H1 (cell line): ENCODE data around the gene BPIFB4. TPM values are rescaled to one million over a fixed set of nuclear protein-coding genes. Genes with fewer than 3 reads are reported as not detected.

Experiments
- CTCF ChIA-PET: fragments of 300-600 bp; sonication (Branson Sonifier 250); formaldehyde crosslinking; loops from one replicate; lab custom pipeline; 2021; ENCODE audit not compliant: partially characterized antibody; lab: Charles Lee
- POLR2A ChIA-PET: fragments of 300-600 bp; sonication (Branson Sonifier 250); formaldehyde crosslinking; loops from one replicate; lab custom pipeline; 2021; ENCODE audit warnings: inconsistent platforms; ENCODE audit not compliant: partially characterized antibody; lab: Charles Lee
- DNase-seq, 2 experiments: peaks; one replicate each; pipeline versions ENCODE4 v3.0.0 to v3.0.0-alpha.2; 2010 to 2022; ENCODE audit warnings: low spot score in 2 of 2, low read depth in 1 of 2, mixed read lengths in 1 of 2
- FAIRE-seq: peaks from 2 replicates; lab custom pipeline; 2011; peaks lifted over from hg19 to GRCh38; lab: Jason Lieb, UNC
- H2AFZ ChIP-seq: 2 replicates; pipeline ENCODE4 v1.8.1; 2012; ENCODE audit warnings: low read length, inconsistent platforms
- H2AK5ac ChIP-seq: 2 replicates; pipeline ENCODE4 v1.6.1; 2013; ENCODE audit warnings: low read depth, low read length
- H2BK120ac ChIP-seq: replicated peaks from 2 replicates; pipeline ENCODE3; 2013; ENCODE audit warnings: low read depth, low read length, inconsistent platforms
- H2BK12ac ChIP-seq: 2 replicates; pipeline ENCODE4 v1.6.1; 2013; ENCODE audit warnings: low read depth, low read length
- H2BK15ac ChIP-seq: 2 replicates; pipeline ENCODE4 v1.6.1; 2013; ENCODE audit warnings: low read length
- H2BK20ac ChIP-seq: 2 replicates; pipeline ENCODE4 v1.6.1; 2013; ENCODE audit warnings: low read length
- H2BK5ac ChIP-seq: 2 replicates; pipeline ENCODE4 v1.6.1; 2013; ENCODE audit warnings: low read depth, low read length
- H3K14ac ChIP-seq: 2 replicates; pipeline ENCODE4 v1.6.1; 2013; ENCODE audit warnings: inconsistent platforms; ENCODE audit not compliant: insufficient read length
- H3K18ac ChIP-seq: 2 replicates; pipeline ENCODE4 v1.6.1; 2013; ENCODE audit warnings: low read length; ENCODE audit errors: extremely low read depth
- H3K23ac ChIP-seq: 2 replicates; pipeline ENCODE4 v1.6.1; 2013; ENCODE audit warnings: inconsistent platforms; ENCODE audit not compliant: insufficient read length
- H3K23me2 ChIP-seq: 2 replicates; pipeline ENCODE4 v1.6.1; 2013; ENCODE audit warnings: low read depth, low read length
- H3K27ac ChIP-seq: 2 replicates; pipeline ENCODE4 v1.6.1; 2011; ENCODE audit warnings: low read depth, low read length, inconsistent platforms
- H3K27me3 ChIP-seq, 4 experiments: replicated peaks in 1 of 4; 1 replicate in 1 of 4; 2 replicates in 3 of 4; pipeline versions ENCODE4 v1.6.1 to v1.8.1; 2011 to 2013; ENCODE audit warnings: low read length in 3 of 4, mild to moderate bottlenecking in 3 of 4, inconsistent platforms in 2 of 4, mixed read lengths in 2 of 4, moderate library complexity in 1 of 4; ENCODE audit not compliant: control insufficient read depth in 3 of 4, insufficient read depth in 3 of 4; ENCODE audit errors: extremely low read depth in 1 of 4
- H3K36me3 ChIP-seq, 4 experiments: 2 replicates each; pipeline versions ENCODE4 v1.6.1 to v1.8.1; 2011 to 2013; ENCODE audit warnings: mild to moderate bottlenecking in 4 of 4, low read length in 3 of 4, moderate library complexity in 2 of 4, control low read depth in 1 of 4, inconsistent platforms in 1 of 4; ENCODE audit not compliant: insufficient read depth in 4 of 4, control insufficient read depth in 2 of 4
- H3K4ac ChIP-seq: replicated peaks from 2 replicates; pipeline ENCODE3; 2013; ENCODE audit warnings: low read length, low read depth, mixed read lengths, inconsistent platforms; ENCODE audit not compliant: insufficient read length
- H3K4me1 ChIP-seq, 4 experiments: replicated peaks in 1 of 4; 1 replicate in 1 of 4; 2 replicates in 3 of 4; pipeline versions ENCODE4 v1.6.1 to v1.8.1; 2011 to 2013; ENCODE audit warnings: low read length in 3 of 4, inconsistent platforms in 2 of 4, mixed read lengths in 1 of 4; ENCODE audit not compliant: insufficient read depth in 4 of 4, control insufficient read depth in 3 of 4
- H3K4me2 ChIP-seq, 2 experiments: 2 replicates each; pipeline versions ENCODE4 v1.6.1 to v1.8.1; 2011 to 2013; ENCODE audit warnings: low read depth in 2 of 2, low read length in 2 of 2, control low read depth in 1 of 2, inconsistent platforms in 1 of 2, mild to moderate bottlenecking in 1 of 2; ENCODE audit not compliant: insufficient read depth in 1 of 2
- H3K4me3 ChIP-seq, 4 experiments: fragments of 200-600, 300-600 bp in 1 of 4; sonication (generic), shearing (Covaris generic), sonication (Bioruptor Twin) in 1 of 4; 2 replicates each; pipeline versions ENCODE4 v1.5.1 to v1.8.1; 2011 to 2016; ENCODE audit warnings: low read length in 4 of 4, low read depth in 3 of 4, control low read depth in 2 of 4, inconsistent platforms in 2 of 4, mild to moderate bottlenecking in 2 of 4, mixed read lengths in 1 of 4, moderate library complexity in 1 of 4; ENCODE audit not compliant: insufficient read depth in 2 of 4; ENCODE audit errors: extremely low read depth in 1 of 4
- H3K56ac ChIP-seq: replicated peaks from 2 replicates; pipeline ENCODE3; 2013; ENCODE audit warnings: low read depth, mild to moderate bottlenecking, mixed read lengths, low read length, inconsistent platforms; ENCODE audit not compliant: insufficient read length
- H3K79me1 ChIP-seq: 2 replicates; pipeline ENCODE4 v1.6.1; 2013; ENCODE audit warnings: low read depth, low read length, control low read depth
- H3K79me2 ChIP-seq, 2 experiments: 2 replicates each; pipeline versions ENCODE4 v1.6.1 to v1.8.1; 2012 to 2013; ENCODE audit warnings: low read length in 2 of 2, mild to moderate bottlenecking in 2 of 2, inconsistent platforms in 1 of 2; ENCODE audit not compliant: insufficient read depth in 2 of 2, control insufficient read depth in 1 of 2
- H3K9ac ChIP-seq, 4 experiments: replicated peaks in 1 of 4; 1 replicate in 1 of 4; 2 replicates in 3 of 4; pipeline versions ENCODE4 v1.6.1 to v1.8.1; 2011 to 2013; ENCODE audit warnings: low read depth in 3 of 4, low read length in 3 of 4, control low read depth in 2 of 4, mild to moderate bottlenecking in 2 of 4, moderate library complexity in 2 of 4, inconsistent platforms in 1 of 4; ENCODE audit errors: extremely low read depth in 1 of 4
- H3K9me3 ChIP-seq, 2 experiments: 2 replicates each; pipeline versions ENCODE4 v1.6.1 to v1.8.1; 2012 to 2013; ENCODE audit warnings: mild to moderate bottlenecking in 2 of 2, moderate library complexity in 2 of 2, control low read depth in 1 of 2, inconsistent platforms in 1 of 2, low read depth in 1 of 2, low read length in 1 of 2, mixed read lengths in 1 of 2; ENCODE audit not compliant: insufficient read depth in 2 of 2
- H4K20me1 ChIP-seq, 2 experiments: replicated peaks in 1 of 2; 2 replicates each; pipeline versions ENCODE3 to v1.8.1; 2011 to 2013; ENCODE audit warnings: inconsistent platforms in 2 of 2, low read length in 2 of 2, mild to moderate bottlenecking in 1 of 2; ENCODE audit not compliant: insufficient read depth in 2 of 2, control insufficient read depth in 1 of 2
- H4K5ac ChIP-seq: 2 replicates; pipeline ENCODE4 v1.6.1; 2013; ENCODE audit warnings: low read length, low read depth, mixed read lengths, inconsistent platforms; ENCODE audit not compliant: insufficient read length
- H4K8ac ChIP-seq: 2 replicates; pipeline ENCODE4 v1.8.0; 2013; ENCODE audit warnings: mild to moderate bottlenecking, moderate library complexity, low read length, inconsistent platforms; ENCODE audit not compliant: insufficient read depth; ENCODE audit errors: extremely low read depth
- H4K91ac ChIP-seq: replicated peaks from 2 replicates; pipeline ENCODE3; 2013; ENCODE audit warnings: low read length, mixed read lengths, inconsistent platforms; ENCODE audit not compliant: insufficient read length
- BACH1 ChIP-seq: IDR thresholded peaks from 2 replicates; pipeline ENCODE4 v1.6.1; 2012; ENCODE audit warnings: low read length, improper control_type of control experiment
- BRCA1 ChIP-seq: IDR thresholded peaks from 2 replicates; pipeline ENCODE4 v1.6.1; 2012; ENCODE audit warnings: low read depth, low read length, improper control_type of control experiment
- CREB1 ChIP-seq: IDR thresholded peaks from 2 replicates; pipeline ENCODE4 v1.6.1; 2012; ENCODE audit warnings: inconsistent platforms
- E2F6 ChIP-seq: IDR thresholded peaks from 2 replicates; pipeline ENCODE4 v1.6.1; 2012; ENCODE audit warnings: inconsistent platforms
- JUN ChIP-seq: IDR thresholded peaks from 2 replicates; pipeline ENCODE4 v1.6.1; 2011; ENCODE audit warnings: low read depth, mild to moderate bottlenecking, improper control_type of control experiment, low read length
- JUND ChIP-seq: IDR thresholded peaks from 2 replicates; pipeline ENCODE4 v1.6.1; 2011; ENCODE audit warnings: mild to moderate bottlenecking, improper control_type of control experiment, low read length
- SIX5 ChIP-seq: IDR thresholded peaks from 2 replicates; pipeline ENCODE4 v1.6.1; 2011; ENCODE audit warnings: mild to moderate bottlenecking, low read depth, low read length
- YY1 ChIP-seq: IDR thresholded peaks from 2 replicates; pipeline ENCODE4 v1.6.1; 2011; ENCODE audit warnings: low read depth, mild to moderate bottlenecking, low read length
- ZNF274 ChIP-seq: IDR thresholded peaks from 2 replicates; pipeline ENCODE4 v1.7.0; 2012; ENCODE audit warnings: low read length, borderline replicate concordance; ENCODE audit errors: extremely low read depth
- WGBS, 2 experiments: shearing (Covaris generic) in 1 of 2; methylation state at CpG; one replicate each; pipeline versions ENCODE4 v1.1.6 to v1.1.7; 2013 to 2015; ENCODE audit warnings: low lambda C conversion rate in 2 of 2, mixed read lengths in 2 of 2, inconsistent platforms in 1 of 2, low coverage in 1 of 2, missing lambda C conversion rate in 1 of 2; ENCODE audit not compliant: insufficient replicate concordance in 2 of 2, insufficient coverage in 1 of 2, insufficient read length in 1 of 2; ENCODE audit errors: extremely low coverage in 1 of 2, missing lambda C conversion rate in 1 of 2; 5-methylcytosine and 5-hydroxymethylcytosine counted together
- polyA plus RNA-seq, 7 experiments: library from polyadenylated mRNA; depleted of rRNA in 3 of 7; stranded (reverse) in 5 of 7; unstranded in 2 of 7; fragments of >200 nt in 5 of 7; fragments of 200-250 nt in 2 of 7; gene quantifications; 1 replicate in 5 of 7; 2 replicates in 1 of 7; 4 replicates in 1 of 7; pipeline versions ENCODE4 v1.2.1 to v1.2.3, GENCODE V29; 2011 to 2013; ENCODE audit warnings: missing spikeins in 2 of 7, mixed read lengths in 2 of 7
- total RNA-seq: library from RNA; stranded (reverse); fragmentation: NEBNext Ultra II Directional; extraction: Animal tissue kit (Norgen Biotek cat#: 25700); gene quantifications from 2 replicates; pipeline ENCODE4 v1.2.1, GENCODE V29; 2021

The BPIFB4 gene
- total and polyA plus RNA-seq, 2 of the 8 experiments (the other 6 are each of a cell fraction or from before 2014, with no cell fraction given): not detected

GRCh38 chr20:33034901-33035492 is 44.4 kb upstream of the BPIFB4 start:
- Histone ChIP-seq H3K27me3 (peaks cover 0 to 3% (median 0%) of the 10 kb centered on the region in 4 experiments; a peak in 1 of 7 replicates), H3K4me3 (no peak overlapping the region), H3K23me2 (peaks cover 7% of the 10 kb centered on the region; the same call in 1 of the 2 replicates), H3K79me1 (no peaks in the 10 kb centered on the region), H3K27ac (no peak overlapping the region), H2AK5ac (no peak overlapping the region), H4K5ac (no peak overlapping the region), H2AFZ (no peak overlapping the region), H2BK15ac (no peak overlapping the region), H2BK5ac (no peak overlapping the region), H2BK20ac (no peak overlapping the region), H3K79me2 (no peaks in the 10 kb centered on the region), H3K14ac (no peak overlapping the region), H3K4me2 (no peak overlapping the region), H4K91ac (no peak overlapping the region), H4K8ac (no peak overlapping the region; the same call in 1 of the 2 replicates), H4K20me1 (no peaks in the 10 kb centered on the region), H3K9ac (no peak overlapping the region), H3K4ac (no peak overlapping the region), H3K4me1 (no peaks in the 10 kb centered on the region), H2BK120ac (no peak overlapping the region), H3K23ac (no peak overlapping the region), H2BK12ac (no peak overlapping the region), H3K56ac (no peak overlapping the region), H3K9me3 (no peaks in the 10 kb centered on the region), H3K18ac (no peak overlapping the region), H3K36me3 (no peaks in the 10 kb centered on the region)
- TF ChIP-seq JUND (no peak), YY1 (no peak), SIX5 (no peak), E2F6 (no peak), JUN (no peak), CREB1 (no peak), ZNF274 (no peak), BRCA1 (no peak), BACH1 (no peak)
- no peak for DNase-seq
- FAIRE-seq: no peak
- 92% methylated on average over 6 of the region's 6 CpGs; no CpG with 5 or more reads in 1 of the 2 experiments for WGBS, 2 experiments
- POLR2A ChIA-PET: no interaction called here
- CTCF ChIA-PET: interaction anchor here (1.7 kb wide), 1 partner anchor 40 kb away, joined by 4 read pairs; no protein-coding TSS in a partner anchor
